GM18909 (cell line): ENCODE results near the gene RNASET2.
"Not testable (repeated sequence)": the region's sequence is repeated elsewhere in the genome, so short reads cannot be mapped to it uniquely, and the experiment has no call there.

ENCODE experiments used
- ATAC-seq: cut with Tn5 transposase; IDR thresholded peaks from one replicate; pipeline ENCODE4 v1.9.1; 2021; ENCODE audit warnings: mild to moderate bottlenecking; ENCODE audit not compliant: unreplicated experiment, poor library complexity

RNASET2 gene

GRCh38 chr6:166929542-166930189, 26.7 kb downstream of the RNASET2 start:
- no peak for ATAC-seq

- ATAC-seq, result no peak
These were observed 27.5 kb downstream of the RNASET2 start for GRCh38 chr6:166928644-166929541.

GRCh38 chr6:166927935-166928643, 28.3 kb downstream of the RNASET2 start:
- ATAC-seq, result no peak

- ATAC-seq, result no peak
These were observed 29.0 kb downstream of the RNASET2 start for GRCh38 chr6:166927240-166927934.

GRCh38 chr6:166926748-166927147, 29.6 kb downstream of the RNASET2 start:
- ATAC-seq, result no peak

DNA sequence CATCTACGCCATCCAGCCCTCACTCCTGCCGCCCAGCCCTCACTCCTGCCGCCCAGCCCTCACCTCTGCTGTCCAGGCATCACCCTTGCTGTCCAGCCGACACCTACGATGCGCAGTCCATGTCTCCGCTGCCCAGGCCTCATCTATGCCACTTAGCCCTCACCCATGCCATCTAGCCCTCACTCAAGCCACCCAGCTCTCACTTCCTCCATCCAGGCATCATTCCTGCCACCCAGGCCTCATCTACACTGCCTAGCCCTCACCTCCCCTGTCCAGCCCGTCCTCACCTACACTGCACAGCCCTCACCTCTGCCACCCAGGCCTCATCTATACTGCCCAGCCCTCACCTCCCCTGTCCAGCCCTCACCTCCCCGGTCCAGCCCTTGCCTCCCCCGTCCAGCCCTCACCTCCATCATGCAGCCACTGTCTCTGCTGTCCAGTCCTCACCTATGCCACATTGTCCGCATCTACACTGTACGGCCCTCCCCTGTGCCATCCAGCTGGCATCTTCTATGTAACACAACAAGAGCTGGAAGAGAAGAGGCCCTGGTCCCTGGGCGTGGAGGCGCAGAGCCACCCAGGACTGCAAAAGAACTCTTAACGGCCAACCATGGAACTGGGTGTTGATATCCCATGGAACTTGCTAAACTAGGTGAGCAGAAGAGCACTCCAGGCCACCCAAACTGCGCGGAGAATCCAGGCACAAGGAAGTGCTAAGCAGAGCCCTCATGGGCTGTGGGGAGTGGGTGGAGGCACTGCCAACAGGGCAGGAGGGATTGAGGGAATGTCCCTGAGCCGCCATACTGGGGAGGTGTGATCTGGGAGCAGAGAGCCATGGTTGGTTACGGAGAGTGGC, 31.0 kb downstream of the RNASET2 start:
- ATAC-seq, result no peak

GRCh38 chr6:166924531-166924930, 31.8 kb downstream of the RNASET2 start:
- ATAC-seq, result no peak

DNA sequence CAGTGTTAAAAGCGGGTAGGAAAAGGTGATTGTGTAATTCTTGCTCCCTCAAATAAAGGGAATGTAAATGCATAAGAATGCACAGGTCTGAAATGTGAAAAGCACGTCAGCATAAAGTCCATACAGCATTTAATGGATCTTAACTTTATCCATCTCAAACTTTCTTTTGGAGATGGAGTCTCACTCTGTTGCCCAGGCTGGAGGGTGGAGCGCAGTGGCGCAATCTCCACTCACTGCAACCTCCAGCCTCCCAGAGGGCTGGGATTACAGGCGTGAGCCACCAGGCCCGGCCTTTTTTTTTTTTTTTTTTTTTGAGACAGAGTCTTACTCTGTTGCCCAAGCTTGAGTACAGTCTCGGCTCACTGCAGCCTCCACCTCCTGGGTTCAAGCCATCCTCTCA, 33.4 kb downstream of the RNASET2 start:
- no peak for ATAC-seq

DNA sequence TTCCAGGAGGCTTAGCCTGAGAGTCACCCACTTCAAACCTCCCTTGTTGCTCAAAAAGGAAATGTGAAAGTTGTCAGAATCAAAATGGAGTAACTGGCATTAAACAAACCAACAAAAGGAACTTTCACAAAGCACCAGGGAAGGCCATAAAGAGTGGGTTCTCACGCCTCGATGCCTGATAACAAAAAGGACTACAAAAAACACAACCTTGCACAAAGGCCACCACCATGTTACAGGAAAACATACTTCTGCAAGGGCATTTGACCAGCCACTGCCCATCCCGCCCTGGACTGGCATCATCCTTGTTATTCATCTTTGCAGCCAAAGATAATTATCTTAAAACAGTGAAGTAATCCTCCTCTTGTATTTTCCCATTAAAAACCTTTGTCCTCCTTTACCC, 34.8 kb downstream of the RNASET2 start:
- ATAC-seq, result no peak

DNA sequence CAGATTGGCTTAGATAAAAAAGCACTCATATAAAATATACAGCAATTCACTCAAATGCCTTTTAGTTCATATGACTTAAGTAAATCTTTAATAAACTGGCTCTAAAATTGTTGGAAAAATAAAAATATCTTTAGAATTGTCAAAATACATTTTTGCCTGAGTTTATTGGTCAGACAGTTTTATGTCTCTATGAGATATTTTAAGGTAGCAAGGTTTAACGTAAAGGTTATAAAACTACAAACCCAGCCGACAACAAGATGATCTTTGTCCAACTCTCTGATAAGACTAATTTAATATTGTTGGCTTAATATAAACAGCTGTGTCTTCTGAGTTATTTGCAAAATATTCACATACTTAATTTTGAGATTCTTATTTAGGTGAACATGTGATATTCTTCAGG, 39.5 kb downstream of the RNASET2 start:
- no peak for ATAC-seq

DNA sequence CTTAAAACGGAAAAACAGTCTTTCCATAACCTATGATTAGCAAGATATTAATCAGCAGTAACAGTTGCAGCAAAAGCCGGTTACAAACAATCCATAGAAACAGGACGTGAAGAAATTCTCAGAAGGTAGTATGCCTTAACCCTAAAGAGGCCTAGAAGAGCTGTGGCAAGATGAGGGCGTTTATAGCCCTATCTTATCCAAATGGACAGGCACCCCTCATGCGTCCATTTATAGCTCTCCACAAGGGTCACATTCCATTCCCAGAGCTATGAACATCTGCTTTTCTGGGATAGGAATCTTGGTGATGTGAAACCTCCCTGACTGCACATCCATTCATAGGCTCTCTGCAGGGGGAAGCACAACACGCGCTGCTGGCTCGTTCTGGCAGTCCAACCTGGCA, 40.9 kb downstream of the RNASET2 start:
- not testable (repeated sequence) for ATAC-seq

DNA sequence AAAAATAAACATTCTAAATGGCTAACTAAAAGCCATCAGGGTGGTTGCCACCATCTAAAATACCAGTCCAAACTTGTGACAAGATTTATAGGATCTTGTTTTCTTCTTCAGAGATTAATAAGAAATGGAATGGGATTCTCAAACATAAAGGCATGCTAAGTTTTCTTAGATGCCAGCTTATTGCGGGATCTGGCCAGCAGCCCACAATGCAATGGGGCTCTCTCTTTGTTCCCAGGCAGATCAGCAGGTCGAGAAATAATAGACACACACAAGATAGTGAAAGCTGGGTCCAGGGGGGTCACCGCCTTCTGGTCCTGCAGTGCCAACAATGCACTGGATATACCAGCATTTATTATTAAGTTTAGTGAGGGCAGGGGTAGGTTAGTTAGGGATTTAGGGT, 41.4 kb downstream of the RNASET2 start:
- ATAC-seq, result not testable (repeated sequence)

- ATAC-seq, result no peak
These were observed 45.1 kb downstream of the RNASET2 start for GRCh38 chr6:166911248-166911677.

- ATAC-seq, result no peak
These were observed 45.7 kb downstream of the RNASET2 start for GRCh38 chr6:166910601-166911000.

- no peak for ATAC-seq
These were observed 47.5 kb downstream of the RNASET2 start for GRCh38 chr6:166908811-166909210.

DNA sequence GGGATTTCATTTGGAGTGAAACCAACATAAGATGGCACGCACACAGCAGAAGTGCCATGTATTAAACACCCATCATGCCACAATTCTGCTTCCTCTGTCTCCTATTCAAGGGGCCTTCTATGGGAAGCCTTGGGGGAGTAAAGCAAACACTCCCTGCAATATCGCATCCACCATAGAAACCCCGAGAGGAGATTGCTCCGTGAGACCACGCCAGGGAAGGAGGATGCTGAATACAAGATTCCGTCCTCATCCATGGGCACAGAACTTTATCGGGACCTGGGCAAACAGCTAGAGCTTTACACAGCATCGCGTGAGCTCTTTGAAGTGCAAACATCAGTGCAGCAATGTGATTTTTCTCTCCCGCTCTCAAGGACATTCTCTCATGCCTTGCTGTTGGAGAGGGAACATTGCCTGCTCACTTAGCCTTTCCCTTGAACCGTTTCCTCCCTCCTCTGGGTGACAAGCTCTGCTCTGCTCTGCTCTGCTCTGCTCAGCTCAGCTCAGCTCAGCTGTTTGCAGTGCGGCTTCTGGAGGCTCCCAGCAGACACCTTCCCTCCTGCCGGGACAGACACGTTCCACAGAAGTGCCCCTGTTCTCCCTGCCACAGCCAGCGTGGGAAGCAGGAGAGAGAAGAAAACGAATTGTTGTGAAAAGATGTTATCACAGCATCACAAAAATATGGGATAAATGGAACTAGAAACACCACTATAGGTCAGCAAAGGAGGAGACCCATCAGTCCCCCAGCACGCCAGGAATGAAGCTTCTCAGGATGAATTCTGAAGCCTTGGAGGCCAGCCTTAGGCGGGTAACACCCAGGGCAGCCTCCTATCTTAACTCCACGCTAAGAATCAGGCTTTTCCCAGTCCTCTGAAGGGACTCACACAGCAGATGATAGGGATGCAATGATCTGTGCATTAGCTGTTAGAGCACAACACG, 48.2 kb downstream of the RNASET2 start:
- ATAC-seq, result no peak

GRCh38 chr6:166907373-166907841, 48.9 kb downstream of the RNASET2 start:
- peak; percentile 92 for ATAC-seq

GRCh38 chr6:166906376-166907044, 49.8 kb downstream of the RNASET2 start:
- no peak for ATAC-seq
